RPMI7951 (cell line): ENCODE results near the gene ALOX5. TPM values are rescaled to one million over a fixed set of nuclear protein-coding genes. Genes with fewer than 3 reads are reported as not detected.

Experiments
- DNase-seq: peaks from one replicate; pipeline ENCODE4 v3.0.0-alpha.2; 2012; ENCODE audit warnings: low read depth
- total RNA-seq: library from RNA; depleted of rRNA; stranded (reverse); fragments of >200 nt; shearing (Covaris generic); gene quantifications from 2 replicates; pipeline ENCODE4 v1.2.3, GENCODE V29; 2014

ALOX5 gene
- total RNA-seq, 1 experiment from 2014 or later, result not detected

DNA sequence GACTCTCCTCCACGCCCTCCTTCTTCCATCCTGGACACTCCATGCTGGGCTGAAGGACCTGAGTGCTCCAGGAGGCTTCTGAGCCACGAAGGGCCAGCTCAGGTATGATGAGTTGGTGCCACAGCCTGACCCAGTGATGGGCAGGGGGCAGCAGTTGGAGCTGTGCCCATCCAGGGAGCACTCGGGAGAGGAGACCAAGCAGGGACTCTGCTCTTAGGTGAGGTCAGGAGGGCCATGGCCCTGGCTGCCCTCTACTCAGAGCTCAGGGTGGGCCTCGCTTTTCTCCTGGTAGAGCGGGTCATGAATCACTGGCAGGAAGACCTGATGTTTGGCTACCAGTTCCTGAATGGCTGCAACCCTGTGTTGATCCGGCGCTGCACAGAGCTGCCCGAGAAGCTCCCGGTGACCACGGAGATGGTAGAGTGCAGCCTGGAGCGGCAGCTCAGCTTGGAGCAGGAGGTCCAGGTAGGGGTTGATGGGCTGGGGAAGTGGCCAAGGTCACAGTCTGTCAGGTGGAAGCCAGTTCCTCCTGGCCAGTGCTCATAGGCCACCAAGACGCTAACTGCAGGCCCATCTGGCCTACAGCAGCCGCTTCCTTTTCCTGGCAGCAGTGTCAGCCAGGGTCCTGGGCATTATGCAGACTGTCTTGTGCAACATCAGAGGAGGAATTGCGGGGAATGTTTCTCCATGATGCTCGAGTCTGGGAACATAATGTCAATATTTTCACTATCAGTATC is 50.8 kb downstream of the ALOX5 start:
- DNase-seq, result no peak

- peak; percentile 14 for DNase-seq
Observed at GRCh38 chr10:45425621-45426563, 51.9 kb downstream of the ALOX5 start.

DNA sequence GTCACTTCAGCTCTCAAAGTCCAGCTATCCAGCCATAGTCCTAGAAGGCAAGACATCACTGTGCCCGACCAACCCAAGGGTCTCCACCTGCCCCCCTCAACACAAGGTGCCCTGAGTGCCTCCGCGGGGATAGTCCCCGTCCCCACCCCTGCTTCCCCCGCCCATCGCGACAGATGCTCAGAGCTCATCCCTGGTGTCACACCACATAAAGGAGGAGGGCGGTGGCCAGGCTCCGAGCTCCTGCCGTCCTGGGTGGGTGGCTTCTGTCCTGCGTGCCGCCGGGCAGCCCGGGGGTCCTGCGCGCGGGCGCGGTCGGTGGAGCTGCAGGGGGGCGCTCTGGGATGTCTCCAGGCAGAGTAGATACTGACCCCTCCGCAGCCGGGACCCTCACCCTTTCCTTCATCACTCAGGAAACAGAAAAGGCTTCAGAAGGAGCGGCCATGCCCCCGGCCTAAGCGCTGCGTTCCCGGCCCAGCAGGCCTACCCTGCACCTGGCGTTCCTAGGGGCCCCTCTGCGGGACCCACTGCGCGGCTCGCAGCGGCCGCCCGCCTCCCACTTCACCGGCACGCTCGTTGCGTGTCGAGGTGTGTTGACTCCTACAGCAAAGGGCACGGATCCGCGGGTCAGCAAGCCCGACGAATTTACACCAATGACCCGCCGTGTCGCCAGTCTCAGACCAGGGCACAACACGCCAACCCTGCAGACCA is 53.4 kb downstream of the ALOX5 start:
- DNase-seq, result no peak

DNA sequence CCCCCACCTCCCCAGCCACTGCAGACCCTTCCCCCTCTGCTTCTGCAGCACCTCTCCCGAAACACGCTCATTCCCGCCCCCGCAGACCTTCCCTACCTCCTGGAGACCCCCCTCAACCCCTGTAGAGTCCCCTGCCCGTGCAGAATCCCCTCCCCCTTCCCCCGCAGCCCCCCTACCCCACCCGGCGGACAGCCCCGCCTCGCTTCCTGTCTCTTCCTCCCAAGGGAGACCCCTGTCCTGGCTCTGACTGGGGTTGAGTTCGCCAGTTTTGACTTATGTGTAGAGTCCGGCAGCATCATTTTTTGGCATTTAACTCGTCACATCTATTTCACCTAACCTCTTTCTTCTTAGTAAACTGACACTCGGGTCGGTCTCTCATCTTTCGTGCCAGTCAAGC is 54.0 kb downstream of the ALOX5 start:
- no peak for DNase-seq

DNA sequence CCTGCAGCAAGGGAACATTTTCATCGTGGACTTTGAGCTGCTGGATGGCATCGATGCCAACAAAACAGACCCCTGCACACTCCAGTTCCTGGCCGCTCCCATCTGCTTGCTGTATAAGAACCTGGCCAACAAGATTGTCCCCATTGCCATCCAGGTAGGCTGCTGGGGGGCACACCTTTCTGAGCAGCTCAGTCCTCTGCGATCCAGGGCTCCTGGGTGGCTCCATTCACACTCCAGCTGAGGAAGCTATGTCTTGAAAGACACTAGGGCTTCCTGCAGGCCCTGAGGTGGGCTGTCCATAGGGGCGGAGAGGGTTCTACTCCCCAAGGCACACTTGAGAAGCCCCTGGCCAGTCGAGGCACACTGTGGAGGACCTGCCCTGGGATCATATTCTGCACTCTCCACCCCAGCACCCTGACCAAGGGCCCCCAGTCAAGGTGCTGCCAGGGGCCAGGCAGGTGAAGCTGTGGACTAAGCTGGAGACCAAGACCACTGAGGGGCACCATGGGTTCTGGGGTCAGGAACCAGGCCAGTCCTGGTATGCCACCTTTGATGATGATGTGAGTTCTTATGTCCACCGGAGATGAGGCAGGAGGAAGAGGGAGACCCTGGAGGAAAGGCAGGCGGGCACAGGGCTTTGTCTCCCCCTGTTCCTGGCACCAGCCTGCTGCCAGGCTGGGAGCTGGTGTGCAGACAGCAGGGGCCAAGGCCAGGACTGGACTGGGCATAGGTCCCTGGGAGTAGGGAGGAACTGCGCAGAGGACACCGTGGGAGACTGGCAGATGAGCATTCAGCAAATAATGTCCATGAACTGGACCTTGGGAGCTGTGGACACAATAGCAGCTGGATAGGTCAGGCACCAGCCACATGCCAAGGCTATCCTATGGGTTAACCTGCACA is 54.8 kb downstream of the ALOX5 start:
- no peak for DNase-seq

DNA sequence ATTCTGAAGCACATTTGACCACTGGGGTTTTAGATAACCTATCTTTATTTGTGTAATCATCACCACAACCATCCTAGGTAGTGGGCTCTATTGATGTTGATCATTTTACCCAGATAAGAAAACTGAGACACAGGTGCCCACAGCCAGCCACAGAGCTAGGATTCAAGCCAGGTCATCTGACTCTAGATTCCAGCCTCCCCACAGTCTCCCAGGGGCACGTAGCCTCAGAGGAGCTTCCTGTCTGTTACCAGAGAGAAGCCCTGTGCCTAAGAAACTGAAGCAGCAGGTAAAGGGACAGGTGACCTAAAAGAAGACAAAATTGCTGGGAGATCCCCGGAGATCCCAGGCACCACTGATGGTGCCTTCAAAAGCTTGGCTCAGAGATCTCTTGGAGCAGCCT is 55.8 kb downstream of the ALOX5 start:
- DNase-seq, result no peak

DNA sequence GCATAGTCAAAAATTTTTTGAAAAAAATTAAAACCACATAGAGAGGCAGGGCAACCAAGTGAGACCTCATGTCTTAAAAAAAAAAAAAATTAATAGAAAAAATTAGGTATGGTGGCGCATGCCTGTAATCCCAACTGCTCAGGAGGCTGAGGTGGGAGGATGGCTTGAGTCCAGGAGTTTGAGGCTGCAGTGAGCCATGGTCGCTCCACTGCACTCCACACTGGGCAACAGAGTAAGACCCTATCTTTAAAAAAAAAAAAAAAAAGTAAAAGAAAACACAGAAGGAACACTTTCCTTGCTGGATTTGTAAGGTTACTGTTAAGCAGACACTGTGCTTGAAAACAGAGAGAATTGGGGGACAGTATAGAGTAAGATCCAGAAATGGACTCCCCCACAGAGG is 58.1 kb downstream of the ALOX5 start:
- no peak for DNase-seq

GRCh38 chr10:45432700-45433472 is 58.9 kb downstream of the ALOX5 start:
- DNase-seq, result no peak

DNA sequence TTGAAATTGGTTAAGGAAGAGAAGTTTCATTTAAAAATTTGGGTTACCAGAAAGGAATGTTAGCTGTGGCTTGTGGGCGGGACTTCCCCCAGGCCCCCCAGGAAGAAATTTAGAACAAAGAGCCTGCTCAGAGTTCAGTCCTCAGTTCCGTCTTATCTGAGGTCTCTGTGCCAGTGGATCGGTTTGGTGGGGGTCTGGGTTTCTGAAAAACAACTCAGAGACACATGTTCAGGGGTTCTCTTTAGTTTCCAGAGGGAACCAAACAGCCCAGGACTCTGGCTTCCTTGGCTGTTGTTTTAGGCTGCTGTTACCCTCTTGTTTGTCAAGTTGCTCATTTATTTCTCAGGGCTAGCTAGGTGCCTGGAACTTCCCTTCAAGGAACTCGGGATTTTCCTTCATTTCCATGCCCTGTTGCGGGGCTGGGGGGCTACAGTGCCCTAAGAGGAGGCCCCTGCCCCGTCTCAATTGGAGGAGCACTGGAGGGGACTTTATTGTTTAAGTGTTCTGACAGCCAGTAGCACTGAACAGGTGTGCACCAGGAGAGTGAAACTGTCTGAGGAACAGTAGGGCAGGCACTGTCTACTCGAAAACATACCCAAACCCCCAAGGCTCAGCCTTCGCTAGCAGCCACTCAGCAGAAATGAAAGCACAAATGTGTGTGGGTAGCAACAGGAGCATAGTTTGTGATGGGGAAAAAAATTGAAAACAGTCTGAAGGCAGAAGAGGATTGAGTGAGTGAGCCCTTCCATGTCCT is 59.9 kb downstream of the ALOX5 start:
- DNase-seq, result no peak

- DNase-seq, result no peak
Observed at GRCh38 chr10:45437587-45438465, 63.8 kb downstream of the ALOX5 start.

- DNase-seq, result no peak
Observed at GRCh38 chr10:45438466-45439090, 64.6 kb downstream of the ALOX5 start.

- no peak for DNase-seq
Observed at GRCh38 chr10:45439365-45439764, 65.3 kb downstream of the ALOX5 start.

GRCh38 chr10:45439873-45440272 is 65.9 kb downstream of the ALOX5 start:
- DNase-seq, result no peak

DNA sequence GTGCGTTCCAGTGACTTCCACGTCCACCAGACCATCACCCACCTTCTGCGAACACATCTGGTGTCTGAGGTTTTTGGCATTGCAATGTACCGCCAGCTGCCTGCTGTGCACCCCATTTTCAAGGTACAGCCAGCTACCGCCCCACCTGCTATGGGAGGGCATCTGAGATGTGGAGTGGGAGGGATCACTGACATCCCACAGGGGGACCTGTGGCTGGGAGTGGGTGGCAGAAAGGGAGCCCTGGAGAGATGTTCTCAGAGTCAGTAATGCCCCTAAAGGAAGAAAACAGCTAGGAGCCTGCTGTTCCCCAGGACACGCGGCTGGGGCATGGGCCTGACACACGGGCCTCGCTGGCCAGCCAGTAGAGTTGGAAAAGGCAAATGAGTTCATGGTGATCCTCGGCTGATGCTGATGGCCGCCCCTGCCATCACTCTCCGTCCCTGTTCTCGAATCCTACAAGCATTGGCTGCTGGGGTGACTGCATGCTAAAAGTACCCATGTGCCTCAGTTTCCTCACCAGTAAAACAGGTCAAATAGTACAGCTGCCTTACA is 66.6 kb downstream of the ALOX5 start:
- no peak for DNase-seq

DNA sequence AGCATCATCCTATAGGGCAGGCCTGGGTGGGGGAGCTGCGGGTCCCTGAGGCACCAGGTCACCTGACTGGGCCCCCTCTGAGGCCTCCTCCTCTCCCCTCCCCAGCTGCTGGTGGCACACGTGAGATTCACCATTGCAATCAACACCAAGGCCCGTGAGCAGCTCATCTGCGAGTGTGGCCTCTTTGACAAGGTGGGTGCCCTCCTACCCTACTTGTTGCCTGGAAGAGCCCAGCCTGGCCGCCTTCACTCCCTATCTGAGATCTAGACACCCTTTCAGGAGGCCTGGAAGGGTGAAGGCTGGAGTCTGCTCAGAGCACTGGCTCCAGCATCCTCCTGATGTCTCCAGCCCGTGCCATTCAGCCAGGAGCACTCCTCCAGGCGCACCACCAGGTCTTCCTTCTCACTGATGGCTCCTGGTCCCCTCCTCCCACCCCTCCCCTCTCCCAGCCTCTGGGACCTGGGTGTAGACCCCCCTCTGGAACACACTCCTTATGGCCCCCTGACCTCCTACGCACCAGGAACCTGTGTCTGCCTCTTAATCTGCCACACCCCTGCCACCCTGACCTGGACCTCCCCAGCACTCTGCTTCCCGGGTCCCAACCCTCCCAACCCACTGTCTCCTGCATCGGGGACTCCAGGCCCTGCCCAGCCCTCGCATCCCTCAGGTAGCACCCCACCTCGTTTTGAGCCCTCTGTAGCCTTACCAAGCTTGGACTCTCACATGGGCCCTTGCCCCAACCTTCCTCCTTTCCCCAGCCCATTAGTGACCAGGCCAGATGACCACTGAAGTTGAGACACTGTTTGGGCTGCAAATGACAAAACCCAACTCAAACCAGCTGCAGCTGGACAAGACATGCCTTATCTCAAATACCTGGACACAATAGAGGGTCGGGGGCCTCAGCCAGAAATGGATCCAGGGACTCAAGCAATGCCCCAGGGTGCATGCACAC is 67.5 kb downstream of the ALOX5 start:
- no peak for DNase-seq

DNA sequence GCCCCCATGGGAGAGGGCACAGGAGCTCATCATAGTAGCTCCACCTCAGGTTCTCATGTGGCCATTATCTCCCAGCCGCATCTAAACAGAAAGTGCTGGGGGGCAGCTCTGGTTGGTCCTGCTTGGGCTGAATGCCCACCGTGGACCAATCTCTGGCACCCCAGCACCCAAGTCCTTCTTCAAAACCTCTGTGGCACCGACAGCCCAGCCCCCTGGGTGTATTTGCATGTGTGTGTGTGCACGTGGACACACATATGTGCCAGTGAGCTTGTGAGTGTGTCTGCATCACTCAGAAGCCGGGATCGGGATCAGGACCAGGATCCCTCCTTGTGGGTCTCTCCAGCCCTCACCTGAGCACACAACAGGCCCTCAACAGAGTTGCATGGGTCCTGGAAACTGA is 68.2 kb downstream of the ALOX5 start:
- no peak for DNase-seq

DNA sequence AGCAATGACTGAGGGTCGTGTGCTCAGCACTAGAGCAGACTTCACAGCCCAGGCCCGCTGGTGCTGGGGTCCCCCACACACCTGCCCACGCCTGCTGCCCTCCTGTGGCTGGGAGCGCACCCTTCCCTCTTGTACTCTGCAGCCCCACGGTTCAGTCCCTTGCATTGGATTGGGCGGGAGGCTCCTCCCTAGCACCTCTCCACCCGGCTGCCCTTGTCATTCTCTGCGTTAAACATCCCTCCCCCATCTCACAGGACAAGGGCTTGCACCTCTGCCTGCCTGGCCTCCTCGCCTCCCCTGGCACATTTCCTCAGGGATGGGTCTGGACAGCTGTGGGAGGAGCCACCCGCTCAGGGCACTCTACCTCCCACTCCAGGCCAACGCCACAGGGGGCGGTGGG is 68.6 kb downstream of the ALOX5 start:
- no peak for DNase-seq
